IMR-90 (cell line): ENCODE data around the gene KBTBD6. TPM values are rescaled to one million over a fixed set of nuclear protein-coding genes. Genes with fewer than 3 reads are reported as not detected.

ENCODE experiments used
- ATAC-seq: fragments of 200-7000 bp; cut with Tn5 transposase; 2 replicates; pipeline ENCODE4 v1.9.1; 2020; ENCODE audit warnings: low read depth, mild to moderate bottlenecking, moderate library complexity
- BruUV-seq: library from RNA; stranded (reverse); fragments of 400-500 nt; replicated peaks from 2 replicates; lab custom pipeline; 2021; lab: Mats Ljungman, UMichigan
- CTCF ChIA-PET: fragments of 300-600 bp; formaldehyde crosslinking; extraction: SDS; loops from one replicate; lab custom pipeline; 2021; ENCODE audit warnings: antibody characterized with exemption; lab: Yijun Ruan, JAX
- POLR2A ChIA-PET: fragments of 300-600 bp; sonication (Branson Sonifier 250); formaldehyde crosslinking; loops from one replicate; lab custom pipeline; 2022; ENCODE audit warnings: antibody characterized with exemption; ENCODE audit not compliant: unreplicated experiment; lab: Charles Lee
- DNase-seq: peaks from one replicate; pipeline ENCODE4 v3.0.0; 2013
- H2AFZ ChIP-seq: replicated peaks from 2 replicates; pipeline ENCODE3; 2013; ENCODE audit warnings: low read length, mild to moderate bottlenecking; ENCODE audit not compliant: poor library complexity
- H2AK5ac ChIP-seq: 2 replicates; pipeline ENCODE4 v1.6.1; 2013; ENCODE audit warnings: low read depth, low read length, inconsistent platforms
- H2AK9ac ChIP-seq: replicated peaks from 2 replicates; pipeline ENCODE3; 2013; ENCODE audit warnings: mild to moderate bottlenecking, low read depth, low read length, moderate library complexity; ENCODE audit not compliant: poor library complexity
- H2BK120ac ChIP-seq: 2 replicates; pipeline ENCODE4 v1.6.1; 2013; ENCODE audit warnings: low read depth, low read length, inconsistent platforms
- H2BK15ac ChIP-seq: 3 replicates; pipeline ENCODE4 v1.6.1; 2013; ENCODE audit warnings: low read depth, low read length, inconsistent platforms
- H2BK20ac ChIP-seq: 2 replicates; pipeline ENCODE4 v1.6.1; 2013; ENCODE audit warnings: low read depth, mild to moderate bottlenecking, inconsistent platforms, low read length, moderate library complexity
- H2BK5ac ChIP-seq: 2 replicates; pipeline ENCODE4 v1.6.1; 2013; ENCODE audit warnings: mild to moderate bottlenecking, low read depth, low read length, inconsistent platforms; ENCODE audit not compliant: poor library complexity, severe bottlenecking
- H3K14ac ChIP-seq: replicated peaks from 2 replicates; pipeline ENCODE4 v1.6.1; 2013; ENCODE audit warnings: low read depth, low read length, inconsistent platforms
- H3K18ac ChIP-seq: 2 replicates; pipeline ENCODE4 v1.6.1; 2013; ENCODE audit warnings: low read depth, low read length, control low read depth
- H3K23ac ChIP-seq: 2 replicates; pipeline ENCODE4 v1.6.1; 2013; ENCODE audit warnings: low read depth, low read length, inconsistent platforms
- H3K27ac ChIP-seq: 2 replicates; pipeline ENCODE4 v1.5.1; 2013; ENCODE audit warnings: mild to moderate bottlenecking, control low read depth, low read length; ENCODE audit not compliant: insufficient read depth
- H3K27me3 ChIP-seq: 2 replicates; pipeline ENCODE4 v1.6.1; 2013; ENCODE audit warnings: low read length; ENCODE audit not compliant: control insufficient read depth, insufficient read depth
- H3K36me3 ChIP-seq: 2 replicates; pipeline ENCODE4 v1.6.1; 2013; ENCODE audit warnings: low read length, mixed read lengths; ENCODE audit not compliant: control insufficient read depth, insufficient read depth
- H3K4ac ChIP-seq: 2 replicates; pipeline ENCODE4 v1.6.1; 2013; ENCODE audit warnings: low read depth, low read length, inconsistent platforms
- H3K4me1 ChIP-seq: 2 replicates; pipeline ENCODE4 v1.6.1; 2013; ENCODE audit warnings: low read length, mixed read lengths; ENCODE audit not compliant: control insufficient read depth, insufficient read depth
- H3K4me2 ChIP-seq: 2 replicates; pipeline ENCODE4 v1.6.1; 2013; ENCODE audit warnings: low read depth, mild to moderate bottlenecking, control low read depth, low read length, moderate library complexity
- H3K4me3 ChIP-seq: 2 replicates; pipeline ENCODE4 v1.5.1; 2013; ENCODE audit warnings: low read depth, mild to moderate bottlenecking, control low read depth, low read length, moderate library complexity; ENCODE audit not compliant: insufficient read depth
- H3K56ac ChIP-seq: 2 replicates; pipeline ENCODE4 v1.6.1; 2013; ENCODE audit warnings: low read length, inconsistent platforms; ENCODE audit not compliant: insufficient read depth; ENCODE audit errors: extremely low read depth
- H3K79me1 ChIP-seq, 2 experiments: 2 replicates each; pipeline ENCODE4 v1.6.1; 2013; ENCODE audit warnings: low read length in 2 of 2, inconsistent platforms in 1 of 2, low read depth in 1 of 2
- H3K9ac ChIP-seq: 2 replicates; pipeline ENCODE4 v1.6.1; 2013; ENCODE audit warnings: low read depth, low read length, control low read depth
- H3K9me1 ChIP-seq: 2 replicates; pipeline ENCODE4 v1.6.1; 2013; ENCODE audit warnings: low read length, inconsistent platforms; ENCODE audit not compliant: insufficient read depth
- H3K9me3 ChIP-seq: 2 replicates; pipeline ENCODE4 v1.6.1; 2013; ENCODE audit warnings: low read length; ENCODE audit not compliant: control insufficient read depth, insufficient read depth
- H4K20me1 ChIP-seq: 2 replicates; pipeline ENCODE4 v1.6.1; 2013; ENCODE audit warnings: low read length, inconsistent platforms; ENCODE audit not compliant: insufficient read depth
- H4K5ac ChIP-seq: 2 replicates; pipeline ENCODE4 v1.6.1; 2013; ENCODE audit warnings: mild to moderate bottlenecking, low read depth, low read length, control low read depth
- H4K8ac ChIP-seq, 2 experiments: 2 replicates each; pipeline ENCODE4 v1.6.1; 2013; ENCODE audit warnings: low read depth in 2 of 2, low read length in 2 of 2, control low read depth in 1 of 2, inconsistent platforms in 1 of 2
- H4K91ac ChIP-seq: 2 replicates; pipeline ENCODE4 v1.6.1; 2013; ENCODE audit warnings: low read depth, low read length, inconsistent platforms; ENCODE audit not compliant: insufficient read depth
- CHD1 ChIP-seq: IDR thresholded peaks from 2 replicates; pipeline ENCODE4 v1.6.1; 2012; ENCODE audit warnings: low read depth, low read length, improper control_type of control experiment
- FOS ChIP-seq: fragments of 150-350 bp; IDR thresholded peaks from 2 replicates; pipeline ENCODE4 v1.6.1; 2016; ENCODE audit warnings: low read depth, low read length
- RAD21 ChIP-seq: IDR thresholded peaks from 2 replicates; pipeline ENCODE4 v1.6.1; 2012; ENCODE audit warnings: low read length, improper control_type of control experiment
- SMC3 ChIP-seq: fragments of 150-350 bp; IDR thresholded peaks from 2 replicates; pipeline ENCODE4 v1.6.1; 2016; ENCODE audit warnings: low read depth, mild to moderate bottlenecking, antibody characterized with exemption, low read length, moderate library complexity
- WGBS, 2 experiments: methylation state at CpG; one replicate each; pipeline versions ENCODE4 v1.1.5 to v1.1.7; 2013; ENCODE audit warnings: missing lambda C conversion rate in 2 of 2; ENCODE audit not compliant: insufficient read length in 1 of 2; ENCODE audit errors: extremely low coverage in 2 of 2; 5-methylcytosine and 5-hydroxymethylcytosine counted together
- dilution Hi-C: fragments of 300-500 bp; cut with HindIII; formaldehyde crosslinking; loops from one replicate; pipeline ENCODE4 v1.14.3; 2018; ENCODE audit warnings: low sequenced_read_pairs; ENCODE audit not compliant: unreplicated experiment
- in situ Hi-C: fragments of 300-500 bp; cut with MboI; formaldehyde crosslinking; loops from 3 replicates; pipeline ENCODE4 v1.14.3; 2019; ENCODE audit warnings: low sequenced_read_pairs, inconsistent platforms, mixed read lengths
- intact Hi-C: fragments of 100-400 bp; cut with micrococcal nuclease; formaldehyde crosslinking; loops from 2 replicates; pipeline ENCODE4 v1.10.0; 2022
- polyA plus RNA-seq, 3 experiments: library from polyadenylated mRNA; depleted of rRNA; stranded (reverse); fragments of >200 nt; gene quantifications; 2 replicates each; pipeline ENCODE4 v1.2.3, GENCODE V29; 2012; ENCODE audit warnings: low replicate concordance in 1 of 3
- total RNA-seq: library from RNA; depleted of rRNA; stranded (reverse); fragments of >200 nt; gene quantifications from 2 replicates; pipeline ENCODE4 v1.2.3, GENCODE V29; 2012

Gene KBTBD6
- total and polyA plus RNA-seq, 2 of the 4 experiments (the other 2 are of a cell fraction): 3.6 to 14.7 TPM

- DNase-seq (no peak), ATAC-seq (no peak)
- ChIA-PET CTCF (no interaction called here), POLR2A (no interaction called here)
- Histone ChIP-seq H2AFZ (no peak overlapping the region), H2AK9ac (no peak overlapping the region), H3K56ac (no peak overlapping the region), H4K20me1 (no peaks in the 10 kb centered on the region), H2AK5ac (no peak overlapping the region), H3K14ac (no peak overlapping the region), H2BK20ac (no peak overlapping the region), H2BK15ac (no peak overlapping the region), H3K27ac (no peak overlapping the region), H3K4me3 (no peak overlapping the region), H3K4me1 (no peaks in the 10 kb centered on the region), H4K91ac (no peak overlapping the region), H3K36me3 (no peaks in the 10 kb centered on the region), H3K27me3 (no peaks in the 10 kb centered on the region), H3K9ac (no peak overlapping the region), H3K9me1 (no peaks in the 10 kb centered on the region), H3K23ac (no peak overlapping the region), H2BK5ac (no peak overlapping the region), H3K9me3 (no peaks in the 10 kb centered on the region), H3K79me1 (no peaks in the 10 kb centered on the region), H3K4me2 (no peak overlapping the region), H4K5ac (no peak overlapping the region), H2BK120ac (no peak overlapping the region), H3K4ac (no peak overlapping the region), H4K8ac (no peak overlapping the region), H3K18ac (no peak overlapping the region)
- dilution Hi-C loops (no loop called here), in situ Hi-C loops (no loop called here), intact Hi-C loops (no loop called here)
- 93% methylated on average over 3 of the region's 15 CpGs; no CpG with 5 or more reads in 1 of the 2 experiments for WGBS, 2 experiments
- TF ChIP-seq CHD1 (no peak), SMC3 (no peak), FOS (no peak), RAD21 (no peak)
- no TSS peak for BruUV-seq
Observed at GRCh38 chr13:41107104-41107571, 25.5 kb downstream of the KBTBD6 start.
